B cell (primary cell): ENCODE data around the gene PTGES2. TPM values are rescaled to one million over a fixed set of nuclear protein-coding genes. Genes with fewer than 3 reads are reported as not detected.

Source experiments
- ATAC-seq: fragments of 200-7000 bp; cut with Tn5 transposase; one replicate; pipeline ENCODE4 v1.10.0; 2021; ENCODE audit warnings: low read depth, mild to moderate bottlenecking, moderate number of reproducible peaks, moderate library complexity
- CTCF ChIA-PET: fragments of 350-600 bp; sonication (Branson Sonifier 250); formaldehyde crosslinking; loops from one replicate; lab custom pipeline; 2021; ENCODE audit warnings: antibody characterized with exemption, inconsistent platforms; lab: Charles Lee
- POLR2A ChIA-PET: fragments of 350-600 bp; sonication (Branson Sonifier 250); formaldehyde crosslinking; loops from one replicate; lab custom pipeline; 2021; ENCODE audit warnings: antibody characterized with exemption; lab: Charles Lee
- DNase-seq: peaks from one replicate; pipeline ENCODE4 v3.0.0; 2013
- H2AFZ ChIP-seq: 2 replicates; pipeline ENCODE4 v1.6.1; 2012; ENCODE audit warnings: mild to moderate bottlenecking, low read depth, low read length; ENCODE audit not compliant: insufficient read depth, poor library complexity, severe bottlenecking
- H3K27ac ChIP-seq, 2 donors: 1 replicate in 1 of 2; 2 replicates in 1 of 2; pipeline ENCODE4 v1.5.1; 2012 to 2013; ENCODE audit warnings: low read length in 2 of 2, mild to moderate bottlenecking in 2 of 2, moderate library complexity in 1 of 2
- H3K27me3 ChIP-seq, 4 experiments: fragments of 200-600 bp in 1 of 4; sonication (generic) in 1 of 4; replicated peaks in 1 of 4; 1 replicate in 2 of 4; 2 replicates in 2 of 4; pipeline versions ENCODE4 v1.6.1 to v1.7.0; 2013 to 2016; ENCODE audit warnings: low read length in 3 of 4, mild to moderate bottlenecking in 2 of 4, mixed read lengths in 1 of 4, moderate library complexity in 1 of 4; ENCODE audit not compliant: insufficient read depth in 4 of 4, control insufficient read depth in 3 of 4; ENCODE audit errors: control extremely low read depth in 1 of 4
- H3K36me3 ChIP-seq, 2 experiments: replicated peaks in 1 of 2; 1 replicate in 1 of 2; 2 replicates in 1 of 2; pipeline versions ENCODE4 v1.6.1 to v1.7.1; 2013; ENCODE audit warnings: low read length in 1 of 2; ENCODE audit not compliant: insufficient read depth in 2 of 2, control insufficient read depth in 1 of 2; ENCODE audit errors: control extremely low read depth in 1 of 2, extremely low read depth in 1 of 2
- H3K4me1 ChIP-seq, 2 donors: fragments of 200-600 bp in 1 of 2; sonication (generic) in 1 of 2; 1 replicate in 1 of 2; 2 replicates in 1 of 2; pipeline versions ENCODE4 v1.5.1 to v1.6.1; 2013 to 2017; ENCODE audit warnings: low read length in 2 of 2; ENCODE audit not compliant: control insufficient read depth in 2 of 2, insufficient read depth in 2 of 2
- H3K4me2 ChIP-seq: replicated peaks from 2 replicates; pipeline ENCODE3; 2012; ENCODE audit warnings: mild to moderate bottlenecking, low read depth, low read length; ENCODE audit not compliant: poor library complexity, severe bottlenecking
- H3K4me3 ChIP-seq, 5 experiments: fragments of 200-600 bp in 1 of 5; sonication (generic) in 1 of 5; 1 replicate in 3 of 5; 2 replicates in 2 of 5; pipeline versions ENCODE4 v1.5.1 to v1.7.0; 2011 to 2016; ENCODE audit warnings: low read length in 4 of 5, mild to moderate bottlenecking in 4 of 5, low read depth in 2 of 5, control low read depth in 1 of 5, moderate library complexity in 1 of 5; ENCODE audit not compliant: insufficient read depth in 1 of 5; ENCODE audit errors: control extremely low read depth in 1 of 5, extremely low read depth in 1 of 5
- H3K79me2 ChIP-seq: fragments of 200-600 bp; sonication (generic); one replicate; pipeline ENCODE4 v1.6.0; 2016; ENCODE audit warnings: low read length; ENCODE audit not compliant: control insufficient read depth, insufficient read depth
- H3K9ac ChIP-seq: fragments of 200-600 bp; sonication (generic); 2 replicates; pipeline ENCODE4 v1.6.1; 2017; ENCODE audit warnings: mild to moderate bottlenecking, low read length, moderate library complexity
- H3K9me3 ChIP-seq, 3 donors: one replicate each; pipeline versions ENCODE4 v1.6.1 to v1.7.1; 2013; ENCODE audit warnings: low read length in 2 of 3; ENCODE audit not compliant: control insufficient read depth in 2 of 3, insufficient read depth in 1 of 3; ENCODE audit errors: control extremely low read depth in 1 of 3
- H4K20me1 ChIP-seq: 2 replicates; pipeline ENCODE4 v1.6.0; 2012; ENCODE audit warnings: mild to moderate bottlenecking, low read length; ENCODE audit not compliant: insufficient read depth, control insufficient read depth, poor library complexity, severe bottlenecking
- H3K27ac Mint-ChIP-seq: one replicate; pipeline ENCODE4 v1.8.0; 2021; ENCODE audit warnings: mixed read lengths
- H3K27me3 Mint-ChIP-seq: one replicate; pipeline ENCODE4 v1.8.0; 2021; ENCODE audit warnings: mixed read lengths
- H3K4me1 Mint-ChIP-seq: one replicate; pipeline ENCODE4 v1.8.0; 2021; ENCODE audit warnings: mixed read lengths
- H3K4me3 Mint-ChIP-seq: one replicate; pipeline ENCODE4 v1.8.0; 2021; ENCODE audit warnings: mixed read lengths
- H3K9me3 Mint-ChIP-seq: one replicate; pipeline ENCODE4 v1.8.0; 2022; ENCODE audit warnings: mixed read lengths; ENCODE audit not compliant: insufficient read depth
- EZH2 ChIP-seq: IDR thresholded peaks from 2 replicates; pipeline ENCODE4 v1.6.1; 2012; ENCODE audit warnings: borderline replicate concordance, low read depth, mild to moderate bottlenecking, moderate library complexity, low read length; ENCODE audit not compliant: insufficient read depth, poor library complexity, severe bottlenecking
- WGBS: methylation state at CpG from one replicate; pipeline ENCODE4 v1.1.5; 2013; ENCODE audit warnings: missing lambda C conversion rate; ENCODE audit not compliant: insufficient coverage; 5-methylcytosine and 5-hydroxymethylcytosine counted together
- intact Hi-C: fragments of 100-400 bp; cut with micrococcal nuclease; formaldehyde crosslinking; loops from one replicate; pipeline ENCODE4 v1.10.0; 2022
- polyA plus RNA-seq: library from polyadenylated mRNA; depleted of rRNA; stranded (reverse); fragments of >200 nt; gene quantifications from 2 replicates; pipeline ENCODE4 v1.2.3, GENCODE V29; 2012
- total RNA-seq, 2 donors: library from RNA; stranded (reverse); fragments of 120-200 nt in 1 of 2; gene quantifications; 1 replicate in 1 of 2; 2 replicates in 1 of 2; pipeline versions ENCODE4 v1.2.3 to v1.2.4, GENCODE V29; 2013 to 2022
- TF ChIP-seq, protein P1 (sequence below): fragments of 200-600 bp; IDR thresholded peaks from one replicate; pipeline ENCODE4 v1.8.0; 2022; ENCODE audit warnings: antibody characterized with exemption, mild to moderate bottlenecking

Gene PTGES2
- total and polyA plus RNA-seq, 2 donors (not counting 1 experiment from before 2014, with no cell fraction given), result 77.8 to 113 TPM

GRCh38 chr9:128097543-128098296, 29.8 kb downstream of the PTGES2 start:
- no peaks in the 10 kb centered on the region for H3K27me3 ChIP-seq
- H3K4me2 ChIP-seq, result no peak overlapping the region
- CTCF ChIA-PET, result interaction anchor here (1.4 kb wide), 1 partner anchor 20 kb away, joined by 4 read pairs; no protein-coding TSS in a partner anchor
- ATAC-seq, result no peak
- intact Hi-C loops, result no loop called here
- peaks cover 61% of the 10 kb centered on the region for H4K20me1 ChIP-seq
- POLR2A ChIA-PET, result no interaction called here
- TF ChIP-seq, protein P1, sequence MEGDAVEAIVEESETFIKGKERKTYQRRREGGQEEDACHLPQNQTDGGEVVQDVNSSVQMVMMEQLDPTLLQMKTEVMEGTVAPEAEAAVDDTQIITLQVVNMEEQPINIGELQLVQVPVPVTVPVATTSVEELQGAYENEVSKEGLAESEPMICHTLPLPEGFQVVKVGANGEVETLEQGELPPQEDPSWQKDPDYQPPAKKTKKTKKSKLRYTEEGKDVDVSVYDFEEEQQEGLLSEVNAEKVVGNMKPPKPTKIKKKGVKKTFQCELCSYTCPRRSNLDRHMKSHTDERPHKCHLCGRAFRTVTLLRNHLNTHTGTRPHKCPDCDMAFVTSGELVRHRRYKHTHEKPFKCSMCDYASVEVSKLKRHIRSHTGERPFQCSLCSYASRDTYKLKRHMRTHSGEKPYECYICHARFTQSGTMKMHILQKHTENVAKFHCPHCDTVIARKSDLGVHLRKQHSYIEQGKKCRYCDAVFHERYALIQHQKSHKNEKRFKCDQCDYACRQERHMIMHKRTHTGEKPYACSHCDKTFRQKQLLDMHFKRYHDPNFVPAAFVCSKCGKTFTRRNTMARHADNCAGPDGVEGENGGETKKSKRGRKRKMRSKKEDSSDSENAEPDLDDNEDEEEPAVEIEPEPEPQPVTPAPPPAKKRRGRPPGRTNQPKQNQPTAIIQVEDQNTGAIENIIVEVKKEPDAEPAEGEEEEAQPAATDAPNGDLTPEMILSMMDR, result no peak
- TF ChIP-seq EZH2, result no peak
- no peak overlapping the region for H2AFZ ChIP-seq
- H3K79me2 ChIP-seq, result peaks cover 66% of the 10 kb centered on the region
- no peak overlapping the region for H3K9ac ChIP-seq
- no peaks in the 10 kb centered on the region for H3K27me3 Mint-ChIP-seq
- no peak overlapping the region for H3K27ac Mint-ChIP-seq
- no peaks in the 10 kb centered on the region for H3K9me3 Mint-ChIP-seq
- no peak overlapping the region for H3K4me3 ChIP-seq
- H3K4me3 Mint-ChIP-seq, result no peak overlapping the region
- peaks cover 39% of the 10 kb centered on the region for H3K4me1 Mint-ChIP-seq
- WGBS, result 77% methylated on average over 10 of the region's 13 CpGs
- H3K4me1 ChIP-seq, result peaks cover 29 to 39% of the 10 kb centered on the region in 2 donors
- H3K36me3 ChIP-seq, result peaks cover 0 to 21% of the 10 kb centered on the region in 2 experiments
- no peaks in the 10 kb centered on the region for H3K9me3 ChIP-seq
- no peak overlapping the region for H3K27ac ChIP-seq
- DNase-seq, result no peak
